CD4-positive, alpha-beta memory T cell (primary cell): ENCODE results near the gene PDGFRB. TPM values are rescaled to one million over a fixed set of nuclear protein-coding genes. Genes with fewer than 3 reads are reported as not detected.

ENCODE experiments used
- CTCF ChIA-PET: fragments of 350-600 bp; sonication (Branson Sonifier 250); formaldehyde crosslinking; loops from one replicate; lab custom pipeline; 2021; ENCODE audit warnings: inconsistent platforms; ENCODE audit not compliant: partially characterized antibody; lab: Charles Lee
- POLR2A ChIA-PET: fragments of 350-600 bp; sonication (Branson Sonifier 250); formaldehyde crosslinking; loops from one replicate; lab custom pipeline; 2021; ENCODE audit not compliant: partially characterized antibody; lab: Charles Lee
- DNase-seq, 5 donors: peaks; one replicate each; pipeline versions ENCODE4 v3.0.0 to v3.0.0-alpha.2; 2020 to 2022; ENCODE audit warnings: mixed read lengths in 1 of 5
- H3K27ac ChIP-seq: one replicate; pipeline ENCODE4 v1.7.0; 2013; ENCODE audit warnings: low read depth, low read length
- H3K27me3 ChIP-seq: 2 replicates; pipeline ENCODE4 v1.7.0; 2013; ENCODE audit warnings: mild to moderate bottlenecking, low read length, moderate library complexity; ENCODE audit not compliant: insufficient read depth
- H3K36me3 ChIP-seq: 2 replicates; pipeline ENCODE4 v1.7.0; 2013; ENCODE audit warnings: mild to moderate bottlenecking, low read length, moderate library complexity; ENCODE audit not compliant: insufficient read depth
- H3K4me1 ChIP-seq: 2 replicates; pipeline ENCODE4 v1.7.0; 2013; ENCODE audit warnings: mild to moderate bottlenecking, low read length, moderate library complexity; ENCODE audit not compliant: insufficient read depth
- H3K4me3 ChIP-seq, 2 donors: one replicate each; pipeline ENCODE4 v1.7.0; 2013; ENCODE audit warnings: low read length in 2 of 2, mild to moderate bottlenecking in 1 of 2
- H3K9me3 ChIP-seq, 2 donors: one replicate each; pipeline ENCODE4 v1.7.0; 2013; ENCODE audit warnings: low read length in 2 of 2, control low read depth in 1 of 2; ENCODE audit not compliant: control insufficient read depth in 1 of 2
- H3K27ac Mint-ChIP-seq, 7 donors: one replicate each; pipeline ENCODE4 v1.8.0; 2020 to 2021; ENCODE audit warnings: mixed read lengths in 7 of 7, mild to moderate bottlenecking in 6 of 7, inconsistent platforms in 3 of 7, moderate library complexity in 3 of 7
- H3K27me3 Mint-ChIP-seq, 2 donors: one replicate each; pipeline ENCODE4 v1.8.0; 2020 to 2021; ENCODE audit warnings: mixed read lengths in 2 of 2
- H3K36me3 Mint-ChIP-seq, 2 donors: one replicate each; pipeline ENCODE4 v1.8.0; 2020 to 2021; ENCODE audit warnings: mixed read lengths in 2 of 2, inconsistent platforms in 1 of 2, mild to moderate bottlenecking in 1 of 2
- H3K4me1 Mint-ChIP-seq, 4 donors: one replicate each; pipeline ENCODE4 v1.8.0; 2020 to 2021; ENCODE audit warnings: mixed read lengths in 4 of 4, mild to moderate bottlenecking in 1 of 4
- H3K4me3 Mint-ChIP-seq, 8 donors: one replicate each; pipeline ENCODE4 v1.8.0; 2020 to 2021; ENCODE audit warnings: mixed read lengths in 8 of 8, mild to moderate bottlenecking in 7 of 8, moderate library complexity in 6 of 8, inconsistent platforms in 3 of 8
- H3K9me3 Mint-ChIP-seq, 8 donors: one replicate each; pipeline ENCODE4 v1.8.0; 2020 to 2021; ENCODE audit warnings: mixed read lengths in 8 of 8, mild to moderate bottlenecking in 5 of 8, inconsistent platforms in 3 of 8, moderate library complexity in 1 of 8
- intact Hi-C: fragments of 100-400 bp; cut with micrococcal nuclease; formaldehyde crosslinking; loops from one replicate; pipeline ENCODE4 v1.15.1; 2023
- polyA plus RNA-seq, 2 donors: library from polyadenylated mRNA; unstranded; fragments of 300-500 nt; fragmentation: Illumina TruSeq; gene quantifications; one replicate each; pipeline ENCODE4 v1.2.3, GENCODE V29; 2021
- total RNA-seq, 2 experiments: library from RNA; stranded (reverse); gene quantifications; one replicate each; pipeline ENCODE4 v1.2.3, GENCODE V29; 2021

PDGFRB gene
- total and polyA plus RNA-seq, 4 experiments from 2014 or later = not detected

GRCh38 chr5:150161242-150162141, 5.8 kb upstream of the PDGFRB start:
- Mint-ChIP-seq H3K9me3 (no peaks in the 10 kb centered on the region), H3K36me3 (no peaks in the 10 kb centered on the region), H3K27ac (no peak overlapping the region), H3K27me3 (peaks cover 19 to 21% of the 10 kb centered on the region in 2 donors), H3K4me3 (no peak overlapping the region), H3K4me1 (peaks cover 0 to 2% (median 1%) of the 10 kb centered on the region in 4 donors)
- Histone ChIP-seq H3K27me3 (no peaks in the 10 kb centered on the region), H3K27ac (no peak overlapping the region), H3K9me3 (no peaks in the 10 kb centered on the region), H3K4me3 (no peak overlapping the region), H3K36me3 (no peaks in the 10 kb centered on the region), H3K4me1 (no peaks in the 10 kb centered on the region)
- ChIA-PET POLR2A (no interaction called here), CTCF (interaction anchor here (0.8 to 3.0 kb wide), 7 partner anchors 8 to 275 kb away, joined by 3 to 12 read pairs (median 5); no protein-coding TSS in a partner anchor)
- intact Hi-C loops = loop anchor here (1.0 kb wide), 1 partner anchor 57 kb away; no protein-coding TSS in a partner anchor
- peak; percentile 51 to 64 (median 54) for DNase-seq

- Histone ChIP-seq H3K27me3 (no peaks in the 10 kb centered on the region), H3K27ac (no peak overlapping the region), H3K36me3 (no peaks in the 10 kb centered on the region), H3K4me3 (no peak overlapping the region), H3K4me1 (peaks cover 7% of the 10 kb centered on the region), H3K9me3 (no peaks in the 10 kb centered on the region)
- intact Hi-C loops = loop anchor here (1.0 kb wide), 1 partner anchor 58 kb away; no protein-coding TSS in a partner anchor
- DNase-seq = no peak
- no peaks in the 10 kb centered on the region for H3K9me3 Mint-ChIP-seq
- peak overlapping the region in 1 of 7 donors; percentile 4 for H3K27ac Mint-ChIP-seq
- H3K4me3 Mint-ChIP-seq = no peak overlapping the region
- CTCF ChIA-PET = interaction anchor here (1.5 kb wide), 1 partner anchor 58 kb away, joined by 4 read pairs; no protein-coding TSS in a partner anchor
- POLR2A ChIA-PET = no interaction called here
- H3K36me3 Mint-ChIP-seq = no peaks in the 10 kb centered on the region
- peaks cover 4 to 10% (median 7%) of the 10 kb centered on the region in 4 donors for H3K4me1 Mint-ChIP-seq
- peaks cover 19 to 22% of the 10 kb centered on the region in 2 donors for H3K27me3 Mint-ChIP-seq
Observed at GRCh38 chr5:150160448-150161081, 4.9 kb upstream of the PDGFRB start.

GRCh38 chr5:150159741-150160179, 4.1 kb upstream of the PDGFRB start:
- intact Hi-C loops = no loop called here
- Mint-ChIP-seq H3K9me3 (no peaks in the 10 kb centered on the region), H3K36me3 (no peaks in the 10 kb centered on the region), H3K4me3 (no peak overlapping the region), H3K27ac (no peak overlapping the region), H3K4me1 (peaks cover 4 to 10% (median 7%) of the 10 kb centered on the region in 4 donors), H3K27me3 (peaks cover 15 to 24% of the 10 kb centered on the region in 2 donors)
- no peak for DNase-seq
- H3K9me3 ChIP-seq = no peaks in the 10 kb centered on the region
- ChIA-PET CTCF (interaction anchor here (0.7 to 3.2 kb wide), 4 partner anchors 57 to 191 kb away, joined by 3 to 16 read pairs (median 4); no protein-coding TSS in a partner anchor), POLR2A (no interaction called here)
- no peak overlapping the region for H3K27ac ChIP-seq
- no peak overlapping the region for H3K4me3 ChIP-seq
- H3K27me3 ChIP-seq = no peaks in the 10 kb centered on the region
- H3K36me3 ChIP-seq = no peaks in the 10 kb centered on the region
- H3K4me1 ChIP-seq = peaks cover 7% of the 10 kb centered on the region

- ChIA-PET CTCF (interaction anchor here (0.9 to 3.2 kb wide), 5 partner anchors 15 to 279 kb away, joined by 3 to 16 read pairs (median 4); no protein-coding TSS in a partner anchor), POLR2A (no interaction called here)
- no peaks in the 10 kb centered on the region for H3K9me3 Mint-ChIP-seq
- no peak for DNase-seq
- no peaks in the 10 kb centered on the region for H3K36me3 ChIP-seq
- no peak overlapping the region for H3K27ac ChIP-seq
- H3K4me3 ChIP-seq = no peak overlapping the region
- intact Hi-C loops = no loop called here
- no peaks in the 10 kb centered on the region for H3K27me3 ChIP-seq
- H3K4me1 Mint-ChIP-seq = peaks cover 4 to 10% (median 7%) of the 10 kb centered on the region in 4 donors
- H3K9me3 ChIP-seq = no peaks in the 10 kb centered on the region
- H3K4me3 Mint-ChIP-seq = no peak overlapping the region
- peaks cover 15 to 27% of the 10 kb centered on the region in 2 donors for H3K27me3 Mint-ChIP-seq
- H3K27ac Mint-ChIP-seq = no peak overlapping the region
- no peaks in the 10 kb centered on the region for H3K36me3 Mint-ChIP-seq
- peaks cover 7% of the 10 kb centered on the region for H3K4me1 ChIP-seq
Observed at GRCh38 chr5:150159031-150159430, 3.4 kb upstream of the PDGFRB start.

- Histone ChIP-seq H3K27me3 (no peaks in the 10 kb centered on the region), H3K4me1 (peaks cover 7% of the 10 kb centered on the region), H3K27ac (no peak overlapping the region), H3K4me3 (no peak overlapping the region), H3K36me3 (no peaks in the 10 kb centered on the region), H3K9me3 (no peaks in the 10 kb centered on the region)
- no peaks in the 10 kb centered on the region for H3K9me3 Mint-ChIP-seq
- no peaks in the 10 kb centered on the region for H3K36me3 Mint-ChIP-seq
- intact Hi-C loops = no loop called here
- no peak overlapping the region for H3K27ac Mint-ChIP-seq
- POLR2A ChIA-PET = no interaction called here
- CTCF ChIA-PET = interaction anchor here (1.6 to 3.2 kb wide), 3 partner anchors 16 to 280 kb away, joined by 3 to 16 read pairs (median 5); no protein-coding TSS in a partner anchor
- peaks cover 17 to 34% of the 10 kb centered on the region in 2 donors for H3K27me3 Mint-ChIP-seq
- peak overlapping the region in 1 of 8 donors; percentile 36 for H3K4me3 Mint-ChIP-seq
- peaks cover 4 to 10% (median 7%) of the 10 kb centered on the region in 4 donors for H3K4me1 Mint-ChIP-seq
- no peak for DNase-seq
Observed at GRCh38 chr5:150158170-150158949, 2.7 kb upstream of the PDGFRB start.

GRCh38 chr5:150157168-150157567, 1.5 kb upstream of the PDGFRB start:
- peak overlapping the region in 5 of 8 donors; percentile 2 to 64 (median 15) for H3K4me3 Mint-ChIP-seq

More at GRCh38 chr5:150157168-150157567, 1.5 kb upstream of the PDGFRB start:
- ChIA-PET CTCF (interaction anchor here (1.6 to 3.2 kb wide), 2 partner anchors 17 to 194 kb away, joined by 5 to 16 read pairs; no protein-coding TSS in a partner anchor), POLR2A (no interaction called here)
- H3K27me3 Mint-ChIP-seq = peaks cover 17 to 34% of the 10 kb centered on the region in 2 donors
- DNase-seq = no peak
- Histone ChIP-seq H3K9me3 (no peaks in the 10 kb centered on the region), H3K36me3 (no peaks in the 10 kb centered on the region), H3K4me3 (no peak overlapping the region), H3K4me1 (peaks cover 7% of the 10 kb centered on the region), H3K27ac (no peak overlapping the region), H3K27me3 (no peaks in the 10 kb centered on the region)
- H3K27ac Mint-ChIP-seq = no peak overlapping the region
- H3K4me1 Mint-ChIP-seq = peaks cover 4 to 10% (median 7%) of the 10 kb centered on the region in 4 donors
- H3K9me3 Mint-ChIP-seq = no peaks in the 10 kb centered on the region
- no peaks in the 10 kb centered on the region for H3K36me3 Mint-ChIP-seq
- intact Hi-C loops = no loop called here
